ENCODE measurements around the gene NLRP6.
"Not testable (repeated sequence)": the region's sequence is repeated elsewhere in the genome, so short reads cannot be mapped to it uniquely, and the experiment has no call there.

Gene NLRP6

DNA sequence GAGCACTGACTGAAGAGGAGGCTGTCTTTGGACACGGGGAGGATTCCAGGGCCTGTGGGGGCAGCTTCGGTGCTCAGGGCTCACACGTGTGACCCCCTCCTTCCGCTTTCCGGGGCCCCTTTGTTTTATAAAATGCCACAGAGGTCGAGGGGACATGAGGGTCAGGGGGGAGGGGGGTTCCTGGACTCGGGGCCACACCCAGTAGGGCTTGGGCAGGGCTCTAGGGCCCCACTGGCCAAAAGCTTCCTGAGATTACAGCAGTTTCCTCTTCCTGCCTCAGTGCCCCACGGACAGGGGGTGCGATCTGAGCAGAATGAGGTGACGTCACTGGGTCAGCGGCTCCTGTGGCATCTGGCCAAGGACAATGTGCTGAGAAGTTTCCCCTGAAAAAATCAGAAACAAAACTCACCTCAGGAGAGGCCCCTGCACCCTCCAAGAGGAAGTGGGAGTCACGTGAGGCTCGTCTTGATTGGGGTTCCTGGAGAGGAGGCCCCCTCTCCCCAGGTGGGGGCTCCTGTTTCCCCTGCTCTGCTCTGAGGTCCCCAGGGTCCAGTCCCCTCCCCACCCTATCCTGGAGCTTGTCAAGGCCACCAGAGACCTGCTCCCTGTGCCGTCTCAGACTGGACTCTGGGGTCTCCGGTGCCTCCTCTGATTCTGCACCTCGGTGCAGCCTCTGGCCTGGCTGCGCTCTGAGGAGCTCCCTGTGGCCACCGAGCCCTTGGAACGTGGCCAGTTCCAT lies 48.8 kb downstream of the NLRP6 start:
- peak; percentile 74 to 81 for DNase-seq

DNA sequence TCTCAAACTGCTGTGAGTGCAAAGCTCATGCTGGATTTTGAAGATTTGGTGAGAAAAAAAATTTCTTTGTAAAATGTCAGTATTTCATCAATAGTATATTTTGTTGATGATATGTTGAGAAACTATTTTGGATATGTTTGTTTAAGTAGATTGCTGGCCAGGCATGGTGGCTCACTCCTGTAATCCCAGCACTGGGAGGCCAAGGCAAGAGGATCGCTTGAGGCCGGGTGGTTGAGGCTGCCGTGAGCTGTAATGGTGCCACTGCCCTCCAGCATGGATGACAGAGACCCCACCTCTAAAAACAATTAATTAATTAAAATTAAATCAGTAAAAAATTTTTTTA lies 49.3 kb downstream of the NLRP6 start:
- DNase-seq: no peak

DNA sequence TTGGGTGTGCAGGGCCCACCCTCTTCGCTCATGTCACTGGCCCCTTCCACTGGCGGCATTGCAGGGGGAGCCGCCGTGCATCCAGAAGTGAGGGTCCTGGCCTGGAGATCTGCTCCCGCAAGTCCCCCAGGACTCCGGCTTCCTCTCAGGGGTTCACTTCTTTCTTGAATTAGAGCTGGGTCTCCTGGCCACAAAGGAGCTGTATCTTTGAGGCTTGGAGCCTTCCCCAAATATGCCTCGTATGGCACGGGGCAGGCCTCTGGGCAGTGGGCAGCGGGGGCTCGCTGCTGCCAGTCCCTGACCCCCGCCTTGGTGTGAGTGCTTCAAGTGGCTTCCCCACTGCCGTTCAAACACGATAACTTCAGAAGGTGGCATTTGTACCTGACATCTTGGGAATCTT lies 49.8 kb downstream of the NLRP6 start:
- no peak for DNase-seq

DNA sequence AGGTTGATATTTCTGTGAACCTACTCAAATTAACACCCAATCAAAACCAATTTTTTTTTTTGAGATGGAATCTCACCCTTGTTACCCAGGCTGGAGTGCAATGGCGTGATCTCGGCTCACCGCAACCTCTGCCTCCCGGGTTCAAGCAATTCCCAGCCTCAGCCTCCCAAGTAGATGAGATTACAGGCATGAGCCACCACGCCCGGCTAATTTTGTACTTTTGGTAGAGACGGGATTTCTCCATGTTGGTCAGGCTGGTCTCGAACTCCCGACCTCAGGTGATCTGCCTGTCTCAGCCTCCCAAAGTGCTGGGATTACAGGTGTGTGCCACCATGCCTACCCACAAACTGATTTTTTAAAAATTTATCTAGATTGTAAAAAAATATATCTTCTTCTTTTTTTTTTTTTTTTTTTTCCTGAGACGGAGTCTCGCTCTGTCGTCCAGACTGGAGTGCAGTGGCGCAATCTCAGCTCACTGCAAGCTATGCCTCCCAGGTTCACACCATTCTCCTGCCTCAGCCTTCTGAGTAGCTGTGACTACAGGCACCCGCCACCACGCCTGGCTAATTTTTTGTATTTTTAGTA lies 50.4 kb downstream of the NLRP6 start:
- not testable (repeated sequence) for DNase-seq

DNA sequence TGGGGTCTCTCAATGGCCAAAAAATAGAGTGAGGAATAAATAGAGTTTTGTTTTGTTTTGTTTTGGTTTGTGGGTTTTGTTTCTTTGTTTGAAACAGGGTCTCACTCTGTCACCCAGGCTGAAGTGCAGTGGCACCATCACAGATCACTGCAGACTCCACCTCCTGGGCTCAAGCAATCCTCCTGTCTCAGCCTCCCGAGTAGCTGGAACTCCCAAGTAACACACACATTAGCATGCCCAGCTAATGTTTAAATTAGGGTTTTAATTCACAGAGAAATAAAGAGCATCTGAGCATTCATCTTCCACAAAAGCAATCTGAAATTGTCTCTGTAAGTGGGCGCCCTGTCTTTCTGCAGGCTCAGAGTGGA lies 51.7 kb downstream of the NLRP6 start:
- no peak for DNase-seq

DNA sequence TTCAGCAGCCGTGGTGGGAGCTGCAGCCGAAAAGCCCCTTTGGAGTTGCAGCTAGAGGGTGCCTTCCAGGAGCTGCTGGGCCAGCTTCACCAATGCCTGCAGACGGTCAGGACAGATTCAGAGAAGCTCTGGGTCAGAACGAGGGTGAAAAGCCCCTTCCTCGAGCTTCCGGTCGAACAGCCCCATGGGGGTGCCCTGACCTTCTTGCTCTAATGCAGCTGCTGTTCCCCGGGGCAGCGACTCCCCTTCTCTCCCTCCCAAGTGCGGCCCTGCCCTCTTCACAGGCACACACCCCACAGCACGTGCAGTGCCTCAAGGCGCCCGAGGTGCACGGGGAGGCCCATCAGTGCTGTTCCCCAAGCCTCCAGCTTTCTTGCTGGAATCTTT lies 52.1 kb downstream of the NLRP6 start:
- DNase-seq: no peak

DNA sequence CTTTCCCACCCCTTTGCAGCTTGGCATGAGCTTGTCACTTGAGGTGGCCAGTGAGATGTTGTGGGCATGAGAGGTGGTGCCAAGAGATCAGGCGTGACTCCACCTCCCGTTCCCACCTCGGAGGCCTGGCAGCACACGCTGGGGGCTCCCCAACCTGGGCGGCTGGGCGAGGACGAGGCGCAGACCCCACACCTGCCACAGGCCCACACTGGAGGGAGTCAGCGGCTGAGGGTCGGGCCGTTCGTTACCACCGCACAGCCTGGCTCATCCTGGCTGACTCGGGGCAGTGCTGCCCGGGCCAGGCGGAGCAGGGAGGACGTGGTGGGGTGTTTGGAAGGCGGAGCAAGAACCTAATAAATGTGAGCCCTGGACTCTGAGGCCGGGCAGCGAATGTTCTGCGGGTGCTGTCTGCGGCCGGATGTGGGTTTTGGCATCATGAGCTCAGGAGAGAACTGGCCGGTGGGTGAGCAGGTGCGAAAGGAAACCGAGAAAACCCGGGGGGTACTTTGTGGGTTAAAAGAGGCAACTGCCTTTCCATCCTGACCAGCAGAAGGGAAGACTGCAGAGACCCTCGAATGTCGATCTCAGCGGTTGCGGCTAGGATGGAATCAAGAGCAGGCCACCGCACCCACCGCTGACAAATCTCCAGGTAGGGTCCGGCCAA lies 52.6 kb downstream of the NLRP6 start:
- DNase-seq: no peak

DNA sequence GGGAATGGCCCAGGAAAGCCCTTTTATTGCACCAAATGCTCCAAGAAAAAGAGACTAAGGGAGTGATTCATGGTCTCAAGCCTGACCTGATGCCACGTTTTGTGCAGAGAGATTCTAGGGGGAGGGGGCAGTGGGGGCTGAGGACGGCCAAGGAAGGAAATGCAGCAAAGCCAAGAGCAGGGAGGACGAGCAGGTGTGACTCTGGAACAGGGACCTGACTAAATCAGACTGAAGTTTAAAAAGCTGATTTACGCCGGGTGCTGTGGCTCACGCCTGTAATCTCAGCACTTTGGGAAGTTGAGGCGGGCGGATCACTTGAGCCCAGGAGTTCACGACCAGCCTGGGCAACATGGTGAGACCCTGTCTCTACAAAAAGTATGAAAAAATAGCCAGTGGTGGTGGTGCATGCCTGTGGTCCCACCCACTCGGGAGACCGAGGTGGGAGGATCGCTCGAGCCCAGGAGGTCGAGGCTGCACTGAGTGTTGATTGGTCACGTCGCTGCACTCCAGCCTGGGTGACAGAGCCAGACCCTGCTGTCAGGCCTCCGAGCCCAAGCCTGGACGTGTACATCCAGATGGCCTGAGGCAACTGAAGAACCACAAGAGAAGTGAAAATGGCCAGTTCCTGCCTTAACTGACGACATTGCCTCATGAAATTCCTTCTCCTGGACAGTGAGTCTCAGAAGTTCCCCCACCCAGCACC lies 53.3 kb downstream of the NLRP6 start:
- DNase-seq: no peak

DNA sequence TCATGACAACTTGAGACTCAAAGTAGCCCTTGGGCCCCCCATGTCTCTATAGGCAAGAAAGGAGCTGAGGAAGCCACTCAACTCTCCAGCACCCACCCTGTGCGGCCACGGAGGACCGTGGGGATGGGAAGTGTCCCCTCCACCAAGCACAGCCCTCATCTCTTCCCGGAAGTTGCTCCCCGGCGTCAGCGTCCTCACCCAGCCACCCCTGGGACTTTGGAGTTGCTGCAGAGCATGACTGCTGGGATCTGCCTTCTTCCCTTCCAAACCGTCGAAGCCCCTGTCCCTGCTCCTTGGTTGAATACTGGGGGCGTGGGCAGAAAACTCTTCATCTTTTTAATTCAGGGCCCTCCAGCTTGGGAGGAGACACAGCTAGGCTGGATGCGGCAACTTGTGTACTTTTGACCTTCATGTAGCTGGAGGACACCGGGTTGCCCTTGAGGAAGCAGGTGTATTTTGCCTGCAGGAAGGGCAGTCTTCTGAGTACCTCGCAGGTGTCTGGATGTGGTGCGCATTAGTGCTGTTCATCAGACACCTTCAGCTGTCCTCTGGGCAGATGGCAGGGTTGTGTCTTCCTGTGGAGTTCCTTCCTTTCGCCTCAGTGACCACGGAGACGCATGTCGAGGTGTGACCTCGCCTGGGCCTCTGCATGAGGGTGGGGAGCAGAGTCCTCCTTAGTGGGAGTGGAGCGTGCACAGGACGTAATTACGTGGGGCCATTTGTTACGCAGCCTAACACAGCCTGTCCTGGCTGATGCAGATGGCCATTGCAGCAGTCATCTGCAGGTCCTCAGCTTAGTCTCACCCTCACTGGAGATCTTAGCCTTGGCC lies 54.7 kb downstream of the NLRP6 start:
- DNase-seq: no peak

DNA sequence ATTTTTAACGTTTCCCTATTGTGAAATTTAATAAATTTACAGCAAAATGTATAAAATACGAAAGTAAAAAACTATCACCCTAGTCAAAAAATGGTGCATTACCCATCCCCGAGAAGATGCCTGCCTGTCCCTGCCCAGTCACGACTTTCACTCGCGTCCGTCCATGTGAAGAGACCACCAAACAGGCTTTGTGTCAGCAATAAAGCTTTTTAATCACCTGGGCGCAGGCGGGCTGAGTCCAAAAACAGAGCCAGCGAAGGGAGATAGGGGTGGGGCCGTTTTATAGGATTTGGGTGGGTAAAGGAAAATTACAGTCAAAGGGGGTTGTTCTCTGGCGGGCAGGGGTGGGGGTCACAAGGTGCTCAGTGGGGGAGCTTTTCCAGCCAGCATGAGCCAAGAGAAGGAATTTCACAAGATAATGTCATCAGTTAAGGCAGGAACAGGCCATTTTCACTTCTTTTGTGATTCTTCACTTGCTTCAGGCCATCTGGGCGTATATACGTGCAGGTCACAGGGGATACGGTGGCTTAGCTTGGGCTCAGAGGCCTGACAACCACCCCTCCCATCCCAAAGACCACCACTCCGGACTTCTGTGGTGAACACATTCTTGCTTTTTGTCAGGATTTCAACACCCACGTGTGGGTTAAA lies 55.5 kb downstream of the NLRP6 start:
- DNase-seq: not testable (repeated sequence)

DNA sequence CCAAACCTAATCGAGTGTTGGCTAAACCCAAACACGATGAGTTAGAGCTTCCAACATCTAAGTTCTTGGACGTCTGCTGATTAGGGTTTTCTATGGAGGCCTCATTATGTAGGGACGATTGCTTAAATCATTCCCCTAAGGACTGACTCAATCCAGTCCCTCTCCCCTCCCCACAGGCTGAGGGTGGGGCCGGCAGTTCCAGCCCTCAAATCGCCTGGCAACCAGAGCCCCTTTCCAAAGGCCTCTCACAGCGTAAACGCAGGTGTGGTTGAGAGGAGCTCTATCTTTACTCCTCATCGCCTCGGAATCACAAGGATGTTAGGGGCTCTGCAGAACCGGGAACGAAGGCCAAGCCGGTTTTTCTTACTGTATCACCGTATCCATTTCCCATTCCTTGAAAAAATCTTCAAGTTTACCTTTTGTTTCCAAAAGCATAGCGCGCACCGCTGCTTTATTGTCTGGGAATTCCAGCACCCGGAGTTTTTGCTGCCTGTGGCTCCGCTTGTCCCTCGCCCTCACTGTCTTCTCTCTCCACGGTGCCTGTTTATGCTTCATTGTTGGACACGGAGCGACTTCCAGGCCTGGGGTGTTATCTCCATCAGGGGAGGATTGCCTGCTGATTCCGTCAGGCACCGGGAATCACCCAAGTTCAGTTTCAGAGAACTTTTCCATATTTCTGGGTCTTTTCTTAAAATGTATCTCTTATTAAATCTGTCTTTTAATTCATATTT lies 56.2 kb downstream of the NLRP6 start:
- no peak for DNase-seq
